ENCODE results near the gene LRRC10. TPM values are rescaled to one million over a fixed set of nuclear protein-coding genes. Genes with fewer than 3 reads are reported as not detected.

Gene LRRC10
- total RNA-seq, 2 donors from 2014 or later, result not detected

DNA sequence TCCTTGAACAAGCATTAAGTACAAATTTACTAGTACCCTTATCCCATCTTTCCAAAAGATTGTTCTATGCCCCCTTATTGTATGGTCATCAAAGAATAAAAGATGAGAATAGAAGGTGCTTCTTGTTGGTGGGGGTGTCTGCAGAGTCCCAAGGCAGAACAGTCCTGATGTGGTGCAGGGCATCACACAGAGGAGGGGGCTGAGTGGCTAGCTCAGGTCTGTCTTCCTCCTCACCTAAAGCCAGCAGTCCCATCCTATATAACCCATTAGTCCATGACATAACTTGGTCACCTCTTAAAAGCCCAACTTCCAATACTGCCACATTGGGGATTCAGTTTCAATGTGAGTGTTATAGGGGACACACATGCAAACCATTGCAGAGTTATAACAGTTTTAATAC lies 9.9 kb downstream of the LRRC10 start:
- intact Hi-C loops (cut with DNase I), result no loop called here
- TF ChIP-seq, protein P1, sequence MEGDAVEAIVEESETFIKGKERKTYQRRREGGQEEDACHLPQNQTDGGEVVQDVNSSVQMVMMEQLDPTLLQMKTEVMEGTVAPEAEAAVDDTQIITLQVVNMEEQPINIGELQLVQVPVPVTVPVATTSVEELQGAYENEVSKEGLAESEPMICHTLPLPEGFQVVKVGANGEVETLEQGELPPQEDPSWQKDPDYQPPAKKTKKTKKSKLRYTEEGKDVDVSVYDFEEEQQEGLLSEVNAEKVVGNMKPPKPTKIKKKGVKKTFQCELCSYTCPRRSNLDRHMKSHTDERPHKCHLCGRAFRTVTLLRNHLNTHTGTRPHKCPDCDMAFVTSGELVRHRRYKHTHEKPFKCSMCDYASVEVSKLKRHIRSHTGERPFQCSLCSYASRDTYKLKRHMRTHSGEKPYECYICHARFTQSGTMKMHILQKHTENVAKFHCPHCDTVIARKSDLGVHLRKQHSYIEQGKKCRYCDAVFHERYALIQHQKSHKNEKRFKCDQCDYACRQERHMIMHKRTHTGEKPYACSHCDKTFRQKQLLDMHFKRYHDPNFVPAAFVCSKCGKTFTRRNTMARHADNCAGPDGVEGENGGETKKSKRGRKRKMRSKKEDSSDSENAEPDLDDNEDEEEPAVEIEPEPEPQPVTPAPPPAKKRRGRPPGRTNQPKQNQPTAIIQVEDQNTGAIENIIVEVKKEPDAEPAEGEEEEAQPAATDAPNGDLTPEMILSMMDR (IDR thresholded peaks at IDR 0.05), result no peak

DNA sequence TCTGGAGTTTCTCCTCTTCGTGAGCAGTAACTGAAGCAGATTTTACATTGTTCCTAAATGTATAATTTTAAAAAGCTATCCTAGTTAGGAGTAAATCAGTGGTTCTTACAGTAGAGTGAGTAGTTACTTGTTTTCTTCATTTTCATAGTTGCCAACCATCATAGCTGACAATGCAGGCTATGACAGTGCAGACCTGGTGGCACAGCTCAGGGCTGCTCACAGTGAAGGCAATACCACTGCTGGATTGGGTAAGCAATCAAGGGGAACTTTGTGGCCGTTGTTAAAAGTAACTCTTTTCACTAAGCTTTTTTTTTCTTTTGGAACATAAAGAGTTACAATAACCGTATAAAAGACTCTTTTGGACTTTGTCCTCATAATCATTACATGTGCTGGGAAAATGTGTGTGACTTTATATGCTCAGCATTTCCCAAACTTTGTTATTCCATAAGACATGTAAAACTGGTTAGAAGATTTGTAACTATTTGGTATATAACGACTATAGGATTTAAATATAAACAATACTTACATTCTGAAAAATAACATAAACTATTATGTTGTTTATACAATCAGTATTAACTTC lies 12.4 kb downstream of the LRRC10 start:
- H3K27ac ChIP-seq, result no peak overlapping the region
- intact Hi-C loops (cut with DNase I), result no loop called here
- no peak overlapping the region for H3K4me3 ChIP-seq
- no peaks in the 10 kb centered on the region for H3K27me3 ChIP-seq
- H3K36me3 ChIP-seq, result peaks cover 3% of the 10 kb centered on the region
- no peak overlapping the region for H3K9ac ChIP-seq (ENCODE audit: low read depth in 2 of 2, low read length in 2 of 2)
- H3K4me1 ChIP-seq, result no peaks in the 10 kb centered on the region
- DNase-seq, result no peak
- TF ChIP-seq, protein P1 (IDR thresholded peaks at IDR 0.05), result no peak
- no peaks in the 10 kb centered on the region for H3K9me3 ChIP-seq

More for the DNA sequence above, 9.9 kb downstream of the LRRC10 start:
- no peak overlapping the region for H3K27ac ChIP-seq
- H3K4me1 ChIP-seq, result no peaks in the 10 kb centered on the region
- DNase-seq, result no peak
- H3K9me3 ChIP-seq, result no peaks in the 10 kb centered on the region
- H3K36me3 ChIP-seq, result no peaks in the 10 kb centered on the region
- H3K4me3 ChIP-seq, result no peak overlapping the region
- no peak overlapping the region for H3K9ac ChIP-seq (ENCODE audit: low read depth in 2 of 2, low read length in 2 of 2)
- no peaks in the 10 kb centered on the region for H3K27me3 ChIP-seq

DNA sequence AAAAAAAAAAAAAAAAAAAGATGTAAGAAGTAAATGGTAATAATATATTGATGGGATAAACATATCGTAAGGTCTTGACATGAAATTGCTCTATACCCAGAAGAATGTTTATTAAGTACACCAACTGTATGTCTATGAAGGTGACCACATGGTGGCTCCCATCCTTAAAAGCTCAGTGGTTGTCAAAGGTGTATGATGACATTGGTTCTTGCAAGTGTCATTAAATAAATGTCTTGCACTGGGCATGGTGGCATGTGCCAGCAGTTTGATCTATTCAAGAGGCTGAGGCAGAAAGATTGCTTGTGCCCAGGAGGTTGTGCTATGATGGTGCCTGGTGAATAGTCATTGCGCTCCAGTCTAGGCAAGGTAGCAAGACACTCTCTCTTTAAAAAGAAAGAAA lies 15.0 kb downstream of the LRRC10 start:
- no peak overlapping the region for H3K9ac ChIP-seq (ENCODE audit: low read depth in 2 of 2, low read length in 2 of 2)
- H3K4me3 ChIP-seq, result no peak overlapping the region
- TF ChIP-seq, protein P1 (IDR thresholded peaks at IDR 0.05), result no peak
- no peaks in the 10 kb centered on the region for H3K27me3 ChIP-seq
- H3K9me3 ChIP-seq, result no peaks in the 10 kb centered on the region
- peaks cover 23% of the 10 kb centered on the region for H3K36me3 ChIP-seq
- intact Hi-C loops (cut with DNase I), result no loop called here
- no peak overlapping the region for H3K27ac ChIP-seq
- no peak for DNase-seq
- H3K4me1 ChIP-seq, result no peaks in the 10 kb centered on the region

DNA sequence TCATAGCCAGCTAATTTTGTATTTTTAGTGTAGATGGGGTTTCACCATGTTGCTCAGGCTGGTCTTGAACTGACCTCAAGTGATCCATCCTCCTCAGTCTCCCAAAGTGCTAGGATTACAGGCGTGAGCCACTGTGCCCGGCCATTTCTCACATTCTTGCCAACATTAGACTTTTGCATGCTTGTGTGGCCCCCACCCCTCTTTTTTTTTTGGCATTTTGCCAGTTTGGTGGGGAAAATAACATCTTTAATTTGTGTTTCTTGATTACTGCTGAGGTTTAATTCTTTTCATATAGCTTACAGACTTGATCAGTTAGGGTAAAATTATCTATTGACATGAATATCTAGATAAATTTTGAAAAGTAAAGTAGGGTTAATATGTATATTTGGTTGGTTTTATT lies 21.6 kb downstream of the LRRC10 start:
- no peak overlapping the region for H3K27ac ChIP-seq
- intact Hi-C loops (cut with DNase I), result loop anchor here (10.0 kb wide), 1 partner anchor 224 kb away; no protein-coding TSS in a partner anchor
- H3K4me3 ChIP-seq, result no peak overlapping the region
- no peaks in the 10 kb centered on the region for H3K9me3 ChIP-seq
- H3K36me3 ChIP-seq, result peaks cover 41% of the 10 kb centered on the region
- H3K4me1 ChIP-seq, result peaks cover 6% of the 10 kb centered on the region
- TF ChIP-seq, protein P1 (IDR thresholded peaks at IDR 0.05), result no peak
- H3K9ac ChIP-seq (ENCODE audit: low read depth in 2 of 2, low read length in 2 of 2), result no peak overlapping the region
- DNase-seq, result no peak
- H3K27me3 ChIP-seq, result no peaks in the 10 kb centered on the region

DNA sequence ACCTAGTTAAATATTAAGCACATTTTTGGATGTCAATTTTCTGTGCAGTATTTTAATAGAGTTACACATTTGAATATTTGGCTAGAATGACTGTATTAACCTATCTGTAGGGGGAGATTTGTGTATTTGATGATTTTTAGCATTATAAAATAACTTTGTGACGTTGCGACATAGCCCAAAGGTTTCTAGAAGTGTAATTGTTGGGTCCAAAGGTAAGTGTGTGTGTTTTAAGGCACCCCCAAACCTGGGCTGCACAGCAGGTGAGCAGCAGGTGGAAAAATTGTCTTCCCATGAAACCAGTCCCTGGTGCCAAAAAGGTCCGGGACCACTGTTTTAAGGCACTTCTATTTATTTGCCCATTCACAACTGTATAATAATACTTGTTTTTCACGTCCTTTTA lies 22.2 kb downstream of the LRRC10 start:
- DNase-seq, result no peak
- TF ChIP-seq, protein P1 (IDR thresholded peaks at IDR 0.05), result no peak
- peaks cover 6% of the 10 kb centered on the region for H3K4me1 ChIP-seq
- peaks cover 41% of the 10 kb centered on the region for H3K36me3 ChIP-seq
- H3K9me3 ChIP-seq, result no peaks in the 10 kb centered on the region
- H3K27ac ChIP-seq, result no peak overlapping the region
- H3K4me3 ChIP-seq, result no peak overlapping the region
- intact Hi-C loops (cut with DNase I), result loop anchor here (10.0 kb wide), 1 partner anchor 224 kb away; no protein-coding TSS in a partner anchor
- no peak overlapping the region for H3K9ac ChIP-seq (ENCODE audit: low read depth in 2 of 2, low read length in 2 of 2)
- no peaks in the 10 kb centered on the region for H3K27me3 ChIP-seq
